ENCODE measurements around the gene PAX9.

PAX9 gene

DNA sequence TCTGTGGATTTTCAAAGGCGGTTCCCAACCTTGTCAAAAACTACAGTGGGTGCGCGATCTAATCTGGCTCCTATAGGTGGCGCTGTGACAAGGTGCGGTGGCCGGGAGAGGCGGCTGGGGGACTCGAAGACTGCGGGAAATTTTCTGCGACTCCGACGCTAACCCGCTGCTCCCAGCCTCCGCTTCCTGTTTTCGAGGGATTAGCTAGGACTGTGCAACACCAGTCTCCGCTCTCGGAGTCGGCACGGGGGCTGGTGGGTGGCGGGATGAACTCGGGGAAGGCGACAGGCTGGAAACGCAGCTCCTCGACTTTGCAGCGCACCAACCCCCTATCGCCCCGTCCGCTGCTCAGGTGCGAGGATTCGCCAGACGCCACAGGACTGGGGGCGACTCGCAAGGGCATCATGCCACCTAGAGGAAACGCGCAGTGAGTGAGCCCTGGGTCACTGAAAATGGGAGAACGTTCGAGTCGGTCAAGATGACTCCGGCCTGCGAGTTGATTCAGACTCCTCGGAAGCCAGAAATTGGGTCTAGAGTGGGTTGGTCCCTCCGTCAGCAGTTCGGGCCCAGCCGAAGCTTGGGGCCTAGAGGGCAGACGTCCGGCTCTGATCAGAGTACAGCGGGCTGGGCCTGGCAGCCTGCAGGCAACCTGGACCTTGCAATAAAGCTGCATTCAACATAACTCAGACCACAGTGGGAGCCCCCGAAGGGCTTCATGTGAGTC, 5.5 kb upstream of the PAX9 start:
- DNase-seq (ENCODE audit: low read depth) = no peak

DNA sequence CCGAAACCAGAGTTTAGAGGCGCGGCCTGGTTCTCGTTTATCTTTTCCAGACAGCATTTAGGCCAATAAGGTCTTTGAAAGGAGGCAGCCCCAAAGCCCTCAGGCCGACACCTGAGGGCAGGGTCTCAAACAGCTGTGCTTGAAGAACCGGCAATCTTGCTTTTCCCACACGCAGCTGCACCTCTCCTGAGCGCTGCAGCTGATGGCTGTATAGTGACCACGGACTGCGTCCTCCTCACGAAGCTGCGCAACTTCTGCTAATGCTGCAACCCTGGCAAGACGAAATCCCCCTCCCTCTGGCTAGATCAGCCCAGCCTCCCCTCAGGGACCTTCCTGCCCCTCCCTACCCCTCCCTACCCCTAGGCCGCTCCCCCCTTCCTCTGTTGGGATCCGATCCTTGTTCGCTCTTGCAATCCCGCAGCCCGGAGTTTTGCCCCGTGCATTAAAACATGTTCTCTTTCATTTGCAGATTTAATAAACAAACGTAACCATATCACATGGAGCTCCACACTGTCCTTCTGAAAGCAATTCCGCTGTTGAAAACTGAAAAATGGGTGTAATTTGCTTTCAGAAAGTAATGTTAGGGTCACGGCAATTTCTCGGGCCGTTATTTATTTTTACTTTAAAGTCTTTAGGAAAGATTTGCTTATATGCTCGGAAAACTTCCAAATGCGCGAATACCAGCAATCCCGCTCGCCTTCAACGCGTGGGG, 4.8 kb upstream of the PAX9 start:
- no peak for DNase-seq (ENCODE audit: low read depth)

DNA sequence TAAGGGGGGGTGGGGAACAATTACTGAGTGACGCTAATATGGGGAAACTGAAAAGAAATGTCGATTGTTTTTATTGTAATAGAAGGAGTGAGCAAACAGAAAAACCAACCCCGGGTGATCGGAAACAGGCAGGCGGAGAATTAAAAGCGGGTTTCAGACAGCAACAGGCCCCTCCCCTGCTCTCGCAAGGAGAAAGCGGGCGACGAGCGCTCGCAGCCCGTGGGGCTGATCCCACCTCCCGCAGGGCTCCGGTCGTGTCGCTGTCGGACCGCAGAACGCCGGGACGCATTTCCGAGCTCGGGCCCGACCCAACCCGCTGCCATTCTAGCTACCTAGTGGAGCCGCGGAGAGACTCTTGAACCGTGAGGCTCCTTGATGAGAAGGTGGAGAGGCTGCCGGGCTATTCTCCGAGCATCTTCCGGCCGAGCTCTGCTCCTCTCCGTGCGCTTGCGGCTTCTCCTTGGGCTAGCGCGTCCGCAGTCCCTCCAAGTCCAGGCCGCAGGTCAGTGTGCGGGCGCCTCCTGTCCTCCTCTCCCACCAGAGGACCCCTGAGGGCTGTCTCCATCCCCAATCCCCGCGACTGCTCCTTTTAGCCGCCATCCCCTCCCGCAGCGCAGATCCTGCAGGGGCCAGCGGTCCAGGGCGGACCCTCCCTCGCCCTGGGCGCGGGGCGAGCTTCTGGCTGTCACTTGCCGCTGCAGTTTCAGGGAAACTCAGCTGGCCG, 4.1 kb upstream of the PAX9 start:
- no peak for DNase-seq (ENCODE audit: low read depth)

DNA sequence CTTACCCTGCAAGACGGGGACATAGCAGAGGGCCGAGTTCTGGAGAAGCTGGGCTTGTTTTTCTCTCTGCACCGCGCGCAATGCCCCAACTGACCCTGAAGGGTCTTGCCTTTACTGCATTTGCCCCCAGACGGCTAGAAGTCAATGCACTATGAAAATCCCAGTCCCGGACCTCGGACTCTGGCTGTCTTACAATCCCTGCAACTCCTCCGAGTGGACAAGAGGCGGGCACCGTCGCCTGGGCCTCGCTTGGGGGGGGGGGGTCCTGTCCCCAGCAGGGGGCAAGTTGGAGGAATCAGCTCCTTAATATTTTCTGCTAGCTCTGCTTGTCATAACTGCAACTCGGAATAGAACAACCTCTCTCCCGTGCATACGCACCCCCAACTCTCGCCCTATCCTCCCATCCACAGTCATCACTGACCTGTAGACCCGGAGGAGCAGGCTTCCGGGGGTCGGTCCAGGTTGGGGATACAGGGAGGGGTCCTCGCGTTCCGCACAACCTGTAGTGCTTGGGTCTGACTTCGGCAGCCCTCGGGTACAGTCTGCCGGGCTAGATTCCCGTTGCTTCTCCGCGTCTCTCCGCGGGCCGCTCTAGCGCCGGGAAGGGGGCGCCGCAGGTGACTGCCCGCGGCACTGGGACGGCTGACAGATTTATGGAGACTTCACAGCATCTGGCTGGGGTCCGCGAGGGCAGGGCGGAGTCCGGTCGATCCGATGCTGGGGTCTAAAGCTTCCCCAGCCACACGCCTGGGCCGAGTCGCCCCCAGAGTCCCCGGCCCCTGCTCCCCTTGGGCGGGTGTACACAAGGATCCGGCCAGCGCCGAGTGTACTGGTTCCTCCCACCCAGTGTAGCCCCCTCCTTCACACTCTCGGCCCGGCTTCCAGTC, 3.3 kb upstream of the PAX9 start:
- DNase-seq (ENCODE audit: low read depth) = no peak

DNA sequence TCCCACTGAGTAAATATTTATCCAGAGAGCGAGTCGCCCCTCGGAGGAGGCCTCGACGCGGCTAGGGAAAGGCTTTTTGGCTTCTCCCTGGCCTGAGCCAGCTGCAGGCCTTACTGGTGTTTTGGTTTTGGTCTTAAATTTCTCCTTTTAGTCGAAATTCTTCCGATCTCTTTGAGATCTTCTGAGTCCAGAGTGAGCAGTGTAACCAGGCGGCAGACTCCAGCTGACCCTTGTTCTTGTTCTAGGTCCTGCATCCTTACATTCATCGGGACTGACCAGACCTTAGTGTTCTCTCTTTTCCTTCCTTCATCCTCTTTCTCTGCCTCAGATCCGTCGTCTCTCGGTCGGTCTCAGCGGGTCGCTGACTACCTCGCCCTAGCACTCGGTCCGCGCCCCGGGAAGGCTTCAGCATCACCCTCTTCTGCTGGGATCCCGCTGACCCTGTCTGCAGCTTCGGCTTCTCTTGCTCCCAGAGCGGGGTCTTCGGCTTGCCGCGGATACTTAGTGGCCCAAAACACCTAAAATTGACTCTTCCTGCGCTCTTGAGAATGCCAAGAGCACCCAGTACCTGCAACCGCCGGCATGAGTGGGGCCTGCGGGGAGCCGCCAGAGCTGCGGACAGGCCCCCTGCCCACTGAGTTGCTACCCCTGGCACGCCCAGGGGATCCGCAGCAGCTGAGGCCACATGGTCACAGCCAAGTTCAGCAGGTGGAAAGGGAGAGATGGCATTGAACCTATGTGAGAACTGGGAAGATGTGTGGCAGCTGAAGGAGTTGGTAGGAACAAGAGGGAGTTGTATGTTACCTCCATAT, 2.4 kb upstream of the PAX9 start:
- no peak for DNase-seq (ENCODE audit: low read depth)

DNA sequence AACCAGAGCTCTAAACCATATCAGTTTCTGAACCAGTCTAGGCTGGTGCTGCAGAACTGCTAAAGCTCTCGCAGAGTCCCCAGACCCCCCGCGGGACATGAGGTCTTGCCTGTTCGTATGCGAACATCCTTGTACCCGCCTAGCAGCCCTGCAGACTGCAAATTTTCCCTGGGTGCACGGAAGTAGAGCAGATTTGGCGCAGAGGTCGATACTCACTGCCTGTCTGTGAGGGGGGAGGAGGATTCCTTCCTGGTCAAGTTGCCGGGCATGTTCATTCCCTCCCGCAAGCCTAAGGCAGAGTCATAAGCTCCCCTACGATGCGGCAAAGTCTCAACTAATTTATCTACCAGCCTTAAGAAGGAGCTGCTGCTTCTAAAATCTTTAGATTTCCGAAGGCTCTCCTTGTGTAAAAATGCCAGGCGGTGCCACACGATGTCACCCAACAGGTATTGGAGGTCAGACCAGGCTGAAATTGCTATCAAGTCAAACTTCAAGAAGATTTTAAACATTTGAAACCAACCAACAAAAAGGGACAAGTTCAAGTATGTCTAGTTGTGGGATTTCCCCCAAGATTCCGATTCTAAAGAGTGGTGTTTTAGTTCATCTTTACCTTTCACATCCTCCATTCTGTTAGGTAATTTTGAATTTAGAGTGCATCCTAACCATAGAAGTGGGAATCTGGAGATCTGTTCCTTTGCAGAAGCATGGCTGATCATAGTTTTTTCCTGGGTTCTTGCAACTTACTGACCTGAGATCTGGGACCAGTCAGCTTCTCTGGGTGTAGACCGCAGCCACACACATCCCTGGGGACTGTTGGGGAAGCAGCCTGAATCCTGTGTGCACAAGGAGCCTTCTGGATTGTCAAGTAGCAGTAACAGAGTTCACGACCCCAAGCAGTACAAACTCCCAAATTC, 1.6 kb upstream of the PAX9 start:
- DNase-seq (ENCODE audit: low read depth) = no peak

DNA sequence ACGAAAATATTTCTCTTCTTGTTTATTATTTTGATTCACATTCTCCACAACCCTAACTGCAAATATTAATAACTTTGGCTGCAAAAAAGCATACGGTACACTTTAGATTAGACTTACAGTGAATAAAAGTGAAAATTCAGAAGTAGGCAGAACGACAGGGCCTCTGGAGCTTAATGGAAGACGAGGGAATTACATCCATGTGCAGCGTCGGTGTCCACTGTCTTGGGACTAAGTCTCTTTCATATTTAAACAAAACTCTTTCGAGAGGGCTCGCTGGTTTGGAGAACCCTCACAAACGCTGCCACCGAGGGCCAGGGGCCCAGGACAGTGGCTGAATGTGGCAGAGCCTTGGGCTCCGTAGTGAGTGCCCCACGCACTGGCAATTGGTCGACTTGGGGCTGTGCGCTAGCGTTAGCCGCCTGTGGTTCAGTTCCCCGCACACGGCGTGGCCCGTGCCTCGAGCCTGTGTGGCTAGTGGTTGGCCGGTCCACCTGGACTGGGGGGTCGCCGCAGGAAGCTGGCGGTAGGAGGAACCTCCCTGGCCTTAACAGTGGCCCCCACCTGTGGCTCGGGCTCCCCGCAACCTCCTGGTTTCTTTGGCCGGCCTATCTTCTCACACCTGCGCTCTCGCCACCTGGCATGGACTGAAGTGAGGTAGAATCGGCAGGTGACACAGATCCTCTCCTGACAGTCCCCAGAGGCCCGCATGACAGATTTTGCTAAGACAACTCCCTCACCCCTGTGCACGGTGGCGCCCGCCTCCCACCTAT, 739 bp upstream of the PAX9 start:
- DNase-seq (ENCODE audit: low read depth) = no peak

DNA sequence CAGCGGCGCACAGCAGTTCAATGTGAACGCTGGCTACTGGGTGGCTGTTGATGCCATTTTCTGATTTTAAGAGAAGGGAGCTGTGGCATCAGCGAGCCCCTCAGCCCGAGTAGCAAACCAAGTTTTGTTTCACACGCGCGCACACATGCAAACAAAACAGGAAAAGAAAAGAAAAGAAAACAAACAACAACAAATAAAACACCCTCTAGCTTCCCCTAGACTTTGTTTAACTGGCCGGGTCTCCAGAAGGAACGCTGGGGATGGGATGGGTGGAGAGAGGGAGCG, 540 bp downstream of the PAX9 start:
- DNase-seq (ENCODE audit: low read depth) = no peak

DNA sequence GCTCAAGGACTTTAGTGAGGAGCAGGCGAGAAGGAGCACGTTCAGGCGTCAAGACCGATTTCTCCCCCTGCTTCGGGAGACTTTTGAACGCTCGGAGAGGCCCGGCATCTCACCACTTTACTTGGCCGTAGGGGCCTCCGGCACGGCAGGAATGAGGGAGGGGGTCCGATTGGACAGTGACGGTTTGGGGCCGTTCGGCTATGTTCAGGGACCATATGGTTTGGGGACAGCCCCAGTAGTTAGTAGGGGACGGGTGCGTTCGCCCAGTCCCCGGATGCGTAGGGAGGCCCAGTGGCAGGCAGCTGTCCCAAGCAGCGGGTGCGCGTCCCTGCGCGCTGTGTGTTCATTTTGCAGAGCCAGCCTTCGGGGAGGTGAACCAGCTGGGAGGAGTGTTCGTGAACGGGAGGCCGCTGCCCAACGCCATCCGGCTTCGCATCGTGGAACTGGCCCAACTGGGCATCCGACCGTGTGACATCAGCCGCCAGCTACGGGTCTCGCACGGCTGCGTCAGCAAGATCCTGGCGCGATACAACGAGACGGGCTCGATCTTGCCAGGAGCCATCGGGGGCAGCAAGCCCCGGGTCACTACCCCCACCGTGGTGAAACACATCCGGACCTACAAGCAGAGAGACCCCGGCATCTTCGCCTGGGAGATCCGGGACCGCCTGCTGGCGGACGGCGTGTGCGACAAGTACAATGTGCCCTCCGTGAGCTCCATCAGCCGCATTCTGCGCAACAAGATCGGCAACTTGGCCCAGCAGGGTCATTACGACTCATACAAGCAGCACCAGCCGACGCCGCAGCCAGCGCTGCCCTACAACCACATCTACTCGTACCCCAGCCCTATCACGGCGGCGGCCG, 1.1 kb downstream of the PAX9 start:
- no peak for DNase-seq (ENCODE audit: low read depth)

DNA sequence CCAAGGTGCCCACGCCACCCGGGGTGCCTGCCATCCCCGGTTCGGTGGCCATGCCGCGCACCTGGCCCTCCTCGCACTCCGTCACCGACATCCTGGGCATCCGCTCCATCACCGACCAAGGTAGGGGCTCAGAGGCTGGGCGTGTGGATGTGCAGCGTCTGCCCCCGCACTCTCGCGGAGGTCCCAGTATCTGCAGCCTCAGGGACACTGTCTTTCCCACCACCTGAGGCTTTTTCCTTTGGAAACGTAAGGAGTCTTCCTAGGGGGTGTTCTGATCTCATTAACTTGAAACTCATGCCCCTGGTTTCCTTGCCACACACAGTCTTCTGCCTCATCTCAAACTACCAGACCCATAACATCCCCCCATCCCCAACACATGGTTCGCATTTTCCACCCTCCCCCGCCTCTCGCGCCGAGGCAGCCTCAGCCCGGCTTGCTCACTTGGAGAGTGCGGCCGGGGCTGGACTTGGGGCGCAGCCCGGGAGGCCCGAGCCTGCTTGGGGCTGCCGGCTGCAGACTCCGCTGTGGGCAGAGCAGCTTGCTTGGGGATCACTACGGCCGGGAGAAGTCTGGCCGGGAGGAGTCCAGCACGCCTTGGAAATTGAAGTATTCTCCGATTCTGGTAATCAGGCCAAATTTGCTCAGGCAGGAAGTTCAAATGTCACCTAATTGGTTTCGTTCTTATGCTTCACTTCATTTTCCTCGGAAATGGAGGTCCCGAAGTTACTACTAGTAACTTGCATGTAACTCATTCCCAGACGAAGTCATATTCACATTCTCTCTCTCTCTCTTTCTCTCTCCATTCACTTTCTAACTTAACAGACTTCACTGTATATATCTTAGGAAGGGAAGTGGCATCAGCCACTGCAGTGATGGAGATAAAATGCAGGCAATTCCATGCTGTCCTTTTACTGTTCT, 2.0 kb downstream of the PAX9 start:
- no peak for DNase-seq (ENCODE audit: low read depth)

DNA sequence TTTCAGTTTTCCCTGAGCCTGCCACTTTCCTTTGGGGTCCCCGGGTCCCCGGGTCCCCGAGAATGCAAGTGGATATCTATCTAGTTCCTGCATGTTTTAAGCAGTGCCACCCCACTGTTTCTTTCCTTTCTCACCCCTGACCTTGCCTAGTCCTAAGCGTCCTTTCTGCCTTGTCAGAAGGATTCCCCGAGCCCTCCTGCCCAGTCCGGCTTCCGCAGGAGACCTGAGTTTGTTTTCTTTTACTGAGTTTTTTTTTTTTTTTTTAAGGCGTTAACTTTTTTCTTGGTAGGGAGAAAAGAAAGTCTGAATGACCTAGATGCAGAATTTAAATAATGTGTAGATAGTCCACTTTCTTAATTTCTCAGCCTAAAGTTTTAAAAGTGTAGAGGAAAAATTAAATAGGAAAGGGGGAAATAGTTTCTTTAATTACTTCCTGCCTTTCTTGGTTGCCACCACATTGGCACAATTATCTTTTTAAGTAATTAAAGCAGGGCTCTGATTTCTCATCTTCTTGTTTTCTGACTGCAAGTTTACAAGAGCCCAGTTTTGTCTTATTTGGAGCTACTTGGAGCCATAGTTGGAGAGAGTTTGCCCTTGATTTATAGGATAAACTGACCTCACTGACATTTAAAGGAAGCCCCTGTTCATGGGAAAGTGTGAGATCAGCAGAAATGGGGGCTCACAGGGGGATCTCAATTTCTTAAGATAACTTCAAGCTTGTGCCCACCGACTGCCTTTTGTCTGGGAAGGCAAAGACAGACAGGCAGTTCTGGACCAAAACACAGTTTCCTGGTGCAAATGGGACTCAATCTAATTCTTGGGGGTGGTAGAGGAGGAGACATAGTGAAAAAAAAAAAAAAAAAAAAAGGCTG, 2.9 kb downstream of the PAX9 start:
- no peak for DNase-seq (ENCODE audit: low read depth)

DNA sequence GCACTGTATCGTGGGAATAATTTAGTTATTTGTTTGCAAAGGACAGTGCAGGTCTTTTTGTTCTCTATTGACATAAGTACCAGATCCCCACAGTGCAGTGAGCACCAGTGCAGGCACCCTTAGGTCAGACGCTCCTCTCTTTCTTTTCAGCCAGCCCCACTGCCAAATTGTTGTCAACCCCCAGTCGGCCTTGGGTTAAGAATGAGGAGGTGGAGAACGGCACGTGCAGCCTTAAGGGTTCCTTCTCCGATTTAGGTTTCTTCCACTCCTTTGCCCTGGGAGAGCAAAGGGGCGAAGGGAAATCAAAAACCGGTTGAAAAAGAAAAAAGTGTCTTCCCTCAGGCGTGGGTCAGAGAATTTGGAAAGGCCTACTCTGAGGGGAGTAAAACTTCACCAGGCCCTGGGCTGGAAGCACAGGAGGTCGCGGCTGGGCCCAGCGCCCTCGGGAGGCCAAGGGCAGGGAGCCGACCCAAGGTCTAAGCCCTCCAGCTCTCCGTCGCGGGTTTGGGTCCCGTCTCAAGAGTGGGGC, 4.3 kb downstream of the PAX9 start:
- DNase-seq (ENCODE audit: low read depth) = no peak

DNA sequence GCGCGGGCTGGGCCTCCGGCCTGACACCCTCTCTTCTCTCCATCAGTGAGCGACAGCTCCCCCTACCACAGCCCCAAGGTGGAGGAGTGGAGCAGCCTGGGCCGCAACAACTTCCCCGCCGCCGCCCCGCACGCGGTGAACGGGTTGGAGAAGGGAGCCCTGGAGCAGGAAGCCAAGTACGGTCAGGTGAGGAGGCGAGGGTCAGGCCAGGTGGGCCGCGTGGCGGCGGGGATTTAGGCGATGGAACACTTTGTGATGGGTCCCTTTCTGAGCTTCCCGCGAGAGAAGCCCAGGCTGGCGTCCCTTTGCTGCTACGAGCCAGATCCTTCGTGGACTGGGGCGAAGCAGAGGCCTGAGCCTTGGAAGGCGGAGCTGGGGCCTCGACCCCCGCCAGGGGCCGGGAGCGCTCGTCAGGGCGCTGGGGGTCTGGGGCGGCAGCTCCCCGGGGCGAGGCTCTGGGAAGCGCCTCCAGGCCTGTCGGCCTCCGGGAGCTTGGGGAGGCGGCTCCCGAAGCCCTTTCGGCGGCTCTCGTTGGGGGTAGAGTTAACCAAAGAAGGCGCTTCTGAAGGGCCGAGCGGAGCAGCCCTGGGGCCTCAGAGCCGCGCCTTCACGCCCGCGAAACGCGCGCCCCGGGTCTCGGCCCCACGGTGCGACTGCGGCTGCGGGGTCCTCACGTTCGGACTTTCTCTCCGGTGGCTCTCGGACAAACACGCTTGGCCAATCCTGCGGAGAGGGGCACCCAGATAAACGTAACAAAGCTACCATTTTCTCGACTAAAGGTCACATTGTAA, 5.0 kb downstream of the PAX9 start:
- no peak for DNase-seq (ENCODE audit: low read depth)

DNA sequence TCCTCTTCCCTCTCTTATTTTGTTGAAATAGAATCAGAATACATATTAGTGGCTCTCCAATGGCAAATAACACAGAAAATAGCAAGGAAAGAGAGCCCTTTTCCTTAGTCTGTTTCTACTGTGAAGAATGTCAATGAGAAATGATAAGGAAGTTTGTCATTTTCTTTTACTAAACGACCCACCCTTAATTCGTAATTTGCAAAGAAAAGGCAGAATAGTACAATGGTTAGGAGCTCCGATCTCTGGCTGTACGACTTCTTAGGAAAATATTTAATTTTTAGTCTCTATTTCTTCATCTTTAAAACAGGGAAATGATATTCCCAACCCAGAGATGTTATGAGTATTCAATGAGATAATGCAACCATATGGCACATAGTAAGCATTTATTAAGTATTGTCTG, 6.0 kb downstream of the PAX9 start:
- no peak for DNase-seq (ENCODE audit: low read depth)

DNA sequence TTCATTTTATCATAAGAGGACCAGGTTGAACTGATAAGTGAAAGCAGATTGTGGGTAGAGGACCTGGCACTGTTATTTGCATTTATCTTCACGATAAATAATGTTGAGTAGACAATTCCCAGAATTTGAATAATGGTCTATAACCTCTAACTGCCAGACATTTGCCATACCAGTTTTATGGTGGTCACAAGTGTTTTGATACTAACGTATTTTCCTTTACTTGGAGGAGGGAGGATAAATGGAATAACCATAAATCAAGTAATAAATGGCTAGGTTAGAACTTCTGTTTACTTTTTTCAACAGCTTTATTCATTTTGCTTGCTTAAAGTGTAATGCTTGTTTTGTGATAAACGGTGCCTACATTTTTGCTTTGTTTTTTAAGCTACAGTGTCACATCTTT, 9.5 kb downstream of the PAX9 start:
- no peak for DNase-seq (ENCODE audit: low read depth)

DNA sequence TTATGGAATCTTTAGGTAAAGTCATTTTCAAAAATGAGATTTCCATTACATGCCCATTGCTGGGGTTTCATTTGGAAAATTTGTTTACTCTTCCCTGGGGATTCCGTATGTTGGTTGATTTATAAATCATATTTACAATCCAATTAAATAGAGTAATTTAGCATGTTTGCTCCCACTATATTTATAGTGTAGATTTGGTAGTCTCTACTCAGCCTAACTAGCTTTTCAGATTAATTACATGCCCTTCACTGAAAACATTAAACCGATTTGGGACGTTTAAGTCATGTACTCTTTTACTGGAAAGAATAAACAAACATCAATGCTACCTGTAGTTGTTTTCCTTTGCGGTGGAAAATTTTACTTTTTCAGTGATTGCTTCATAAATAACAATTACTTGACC, 10.4 kb downstream of the PAX9 start:
- DNase-seq (ENCODE audit: low read depth) = no peak

Measured in stromal cell of bone marrow (primary cell).